ENCODE data around the gene F7. TPM values are rescaled to one million over a fixed set of nuclear protein-coding genes. Genes with fewer than 3 reads are reported as not detected.
"Not testable (repeated sequence)": the region's sequence is repeated elsewhere in the genome, so short reads cannot be mapped to it uniquely, and the experiment has no call there.

Gene F7
- total RNA-seq, 2 experiments from 2014 or later, result not detected

DNA sequence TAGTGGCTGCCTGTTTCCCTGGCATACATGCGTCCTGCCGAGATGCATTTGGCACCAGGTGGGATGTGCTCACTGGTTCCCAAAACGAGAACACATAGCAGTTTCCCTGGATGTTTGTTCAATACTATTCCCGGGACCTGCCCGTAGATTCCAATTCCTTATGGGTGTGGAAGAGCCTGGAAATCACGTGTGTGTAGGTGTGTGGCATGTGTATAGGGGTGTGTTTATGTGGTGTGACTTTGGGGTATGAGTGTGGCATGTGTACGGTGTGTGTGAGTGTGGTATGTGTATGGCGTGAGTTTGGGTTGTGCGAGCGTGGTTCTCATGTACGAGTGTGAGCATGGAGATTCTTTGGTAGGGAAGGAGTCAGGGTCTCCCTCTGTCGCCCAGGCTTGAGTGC is 2.9 kb upstream of the F7 start:
- no peak overlapping the region for H3K27ac Mint-ChIP-seq
- no peaks in the 10 kb centered on the region for H3K4me1 Mint-ChIP-seq (ENCODE audit: low read depth)
- H3K4me3 Mint-ChIP-seq, result no peak overlapping the region
- no peaks in the 10 kb centered on the region for H3K36me3 Mint-ChIP-seq (ENCODE audit: low read depth)
- ChIA-PET POLR2A (no interaction called here), CTCF (no interaction called here)
- ATAC-seq (no peak), DNase-seq (no peak)
- H3K9me3 Mint-ChIP-seq (ENCODE audit: insufficient read depth), result no peaks in the 10 kb centered on the region
- H3K27me3 Mint-ChIP-seq (ENCODE audit: low read depth), result no peaks in the 10 kb centered on the region

DNA sequence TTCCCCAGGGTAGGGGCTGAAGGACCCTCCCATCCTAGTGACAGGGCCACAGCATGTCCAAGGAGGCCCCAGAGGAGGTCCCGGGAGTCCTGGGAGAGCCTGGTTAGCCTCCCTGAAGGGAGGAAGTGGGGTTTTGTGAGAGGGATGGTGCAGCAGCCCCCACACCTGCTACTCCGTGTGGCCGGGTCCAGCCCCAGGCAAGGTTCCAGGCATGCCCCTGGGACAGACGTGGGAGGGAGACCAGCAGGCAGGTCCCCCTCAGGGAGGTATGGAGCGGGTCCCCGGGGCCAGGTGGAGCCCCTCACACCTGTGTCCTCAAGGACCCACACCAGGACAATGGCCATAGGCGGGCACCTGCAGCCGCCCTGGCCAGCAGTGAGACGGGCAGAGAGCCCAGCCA is 1.9 kb upstream of the F7 start:
- DNase-seq (no peak), ATAC-seq (no peak)
- Mint-ChIP-seq H3K4me3 (no peak overlapping the region), H3K27ac (no peak overlapping the region), H3K27me3 (ENCODE audit: low read depth) (no peaks in the 10 kb centered on the region), H3K36me3 (ENCODE audit: low read depth) (no peaks in the 10 kb centered on the region), H3K4me1 (ENCODE audit: low read depth) (no peaks in the 10 kb centered on the region), H3K9me3 (ENCODE audit: insufficient read depth) (no peaks in the 10 kb centered on the region)
- POLR2A ChIA-PET, result no interaction called here
- CTCF ChIA-PET, result no interaction called here

DNA sequence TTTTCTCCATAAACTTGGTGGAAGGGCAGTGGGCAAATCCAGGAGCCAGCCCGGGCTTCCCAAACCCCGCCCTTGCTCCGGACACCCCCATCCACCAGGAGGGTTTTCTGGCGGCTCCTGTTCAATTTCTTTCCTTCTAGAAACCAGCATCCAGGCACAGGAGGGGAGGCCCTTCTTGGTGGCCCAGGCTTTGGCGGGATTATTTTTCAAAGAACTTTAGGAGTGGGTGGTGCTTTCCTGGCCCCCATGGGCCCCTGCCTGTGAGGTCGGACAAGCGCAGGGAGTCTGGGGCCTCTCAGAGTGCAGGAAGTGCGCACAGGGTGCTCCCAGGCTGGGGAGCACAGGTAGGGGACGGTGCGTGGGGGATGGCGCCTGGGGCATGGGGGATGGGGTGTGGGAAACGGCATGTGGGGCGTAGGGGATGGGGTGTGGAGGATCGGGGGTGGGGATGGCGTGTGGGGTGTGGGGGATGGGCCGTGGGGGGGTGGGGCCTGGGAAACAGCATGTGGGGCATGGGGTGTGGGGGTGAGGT is 396 bp downstream of the F7 start:
- H3K4me3 Mint-ChIP-seq, result no peak overlapping the region
- ChIA-PET POLR2A (no interaction called here), CTCF (no interaction called here)
- peaks cover 1% of the 10 kb centered on the region for H3K36me3 Mint-ChIP-seq (ENCODE audit: low read depth)
- no peak overlapping the region for H3K27ac Mint-ChIP-seq
- DNase-seq (no peak), ATAC-seq (no peak)
- peaks cover 3% of the 10 kb centered on the region for H3K4me1 Mint-ChIP-seq (ENCODE audit: low read depth)
- no peaks in the 10 kb centered on the region for H3K9me3 Mint-ChIP-seq (ENCODE audit: insufficient read depth)
- peaks cover 4% of the 10 kb centered on the region for H3K27me3 Mint-ChIP-seq (ENCODE audit: low read depth)

DNA sequence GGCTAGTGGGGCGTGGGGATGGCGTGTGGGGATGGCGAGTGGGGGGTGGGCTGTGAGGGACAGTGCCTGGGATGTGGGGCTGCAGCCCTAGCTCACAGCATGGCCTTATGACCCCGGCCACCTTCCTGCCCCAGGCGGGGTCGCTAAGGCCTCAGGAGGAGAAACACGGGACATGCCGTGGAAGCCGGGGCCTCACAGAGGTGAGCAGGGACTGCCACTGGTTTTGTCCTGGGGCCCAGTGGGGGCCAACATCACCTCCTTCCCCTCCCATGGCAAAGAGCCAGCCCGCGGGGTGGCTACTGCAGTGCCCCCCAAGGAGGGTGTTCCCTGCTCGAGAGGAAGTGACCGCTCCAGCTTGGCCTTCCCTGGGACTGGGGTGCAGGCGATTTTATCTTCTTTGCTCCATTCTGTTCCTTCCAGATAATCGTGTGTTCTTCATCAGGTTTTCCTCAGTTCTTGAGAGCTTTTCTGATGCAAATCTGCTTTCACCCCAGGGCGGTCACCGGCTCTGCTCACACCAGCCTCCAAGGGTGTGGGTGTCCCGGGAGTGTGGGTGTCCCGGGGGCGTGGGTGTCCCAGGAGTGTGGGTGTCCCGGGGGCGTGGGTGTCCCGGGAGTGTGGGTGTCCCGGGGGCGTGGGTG is 1.2 kb downstream of the F7 start:
- ChIA-PET POLR2A (no interaction called here), CTCF (no interaction called here)
- Mint-ChIP-seq H3K9me3 (ENCODE audit: insufficient read depth) (no peaks in the 10 kb centered on the region), H3K36me3 (ENCODE audit: low read depth) (peaks cover 1% of the 10 kb centered on the region), H3K4me1 (ENCODE audit: low read depth) (peaks cover 3% of the 10 kb centered on the region), H3K27ac (no peak overlapping the region), H3K4me3 (no peak overlapping the region), H3K27me3 (ENCODE audit: low read depth) (peaks cover 4% of the 10 kb centered on the region)
- ATAC-seq, result no peak
- DNase-seq, result no peak

DNA sequence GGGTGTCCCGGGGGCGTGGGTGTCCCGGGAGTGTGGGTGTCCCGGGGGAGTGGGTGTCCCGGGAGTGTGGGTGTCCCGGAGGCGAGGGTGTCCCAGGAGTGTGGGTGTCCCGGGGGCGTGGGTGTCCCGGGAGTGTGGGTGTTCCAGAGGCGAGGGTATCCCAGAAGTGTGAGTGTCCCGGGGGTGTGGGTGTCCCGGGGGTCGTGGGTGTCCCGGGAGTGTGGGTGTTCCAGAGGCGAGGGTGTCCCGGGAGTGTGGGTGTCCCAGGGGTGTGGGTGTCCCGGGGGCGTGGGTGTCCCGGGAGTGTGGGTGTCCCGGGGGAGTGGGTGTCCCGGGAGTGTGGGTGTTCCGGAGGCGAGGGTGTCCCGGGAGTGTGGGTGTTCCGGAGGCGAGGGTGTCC is 2.9 kb downstream of the F7 start:
- DNase-seq; H3K27ac Mint-ChIP-seq; H3K27me3 Mint-ChIP-seq (ENCODE audit: low read depth); H3K4me3 Mint-ChIP-seq; H3K9me3 Mint-ChIP-seq (ENCODE audit: insufficient read depth); POLR2A ChIA-PET; H3K36me3 Mint-ChIP-seq (ENCODE audit: low read depth); CTCF ChIA-PET; H3K4me1 Mint-ChIP-seq (ENCODE audit: low read depth); ATAC-seq: not testable (repeated sequence)

DNA sequence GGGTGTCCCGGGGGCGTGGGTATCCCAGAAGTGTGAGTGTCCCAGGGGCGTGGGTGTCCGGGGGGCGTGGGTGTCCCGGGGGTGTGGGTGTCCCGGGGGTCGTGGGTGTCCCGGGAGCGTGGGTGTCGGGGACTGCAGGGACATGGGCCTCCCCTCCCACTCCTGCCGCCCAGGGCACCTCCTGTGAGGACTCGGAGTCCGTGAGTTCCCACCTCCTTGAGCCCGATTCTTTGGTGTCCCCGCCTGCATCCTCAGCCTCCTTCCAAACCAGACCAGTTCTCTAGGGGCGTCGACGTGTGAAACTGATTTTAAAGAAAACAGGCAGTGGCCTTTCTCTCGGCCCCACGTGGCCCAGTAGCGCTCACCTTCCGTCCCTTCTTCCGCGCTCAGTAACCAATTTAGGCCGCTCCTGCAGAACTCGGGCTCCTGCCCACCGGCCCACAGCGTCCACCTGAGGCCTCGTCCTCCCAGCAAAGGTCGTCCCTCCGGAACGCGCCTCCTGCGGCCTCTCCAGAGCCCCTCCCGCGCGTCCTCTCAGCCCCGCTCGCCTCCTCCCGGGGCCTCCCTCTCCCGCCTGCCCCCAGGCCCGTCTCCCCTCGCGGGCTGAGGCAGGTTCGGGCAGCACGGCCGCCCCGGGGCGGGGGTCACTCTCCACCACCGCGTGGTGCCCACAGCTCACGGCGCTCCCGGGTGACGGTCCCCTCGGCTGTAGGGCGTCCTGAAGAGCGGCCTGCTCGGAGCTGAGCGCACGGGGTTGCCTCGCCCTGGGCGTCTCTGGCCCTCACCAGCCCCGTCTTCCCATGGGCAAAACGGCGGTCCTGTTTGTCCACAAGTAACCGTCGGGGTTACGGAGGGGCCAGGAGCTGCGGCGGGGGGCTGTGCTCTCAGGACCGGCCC is 3.8 kb downstream of the F7 start:
- Mint-ChIP-seq H3K9me3 (ENCODE audit: insufficient read depth) (no peaks in the 10 kb centered on the region), H3K36me3 (ENCODE audit: low read depth) (peaks cover 1% of the 10 kb centered on the region), H3K27ac (no peak overlapping the region), H3K4me3 (peak overlapping the region; percentile 15), H3K4me1 (ENCODE audit: low read depth) (peaks cover 3% of the 10 kb centered on the region), H3K27me3 (ENCODE audit: low read depth) (peaks cover 4% of the 10 kb centered on the region)
- ATAC-seq (no peak), DNase-seq (no peak)
- ChIA-PET CTCF (no interaction called here), POLR2A (no interaction called here)

DNA sequence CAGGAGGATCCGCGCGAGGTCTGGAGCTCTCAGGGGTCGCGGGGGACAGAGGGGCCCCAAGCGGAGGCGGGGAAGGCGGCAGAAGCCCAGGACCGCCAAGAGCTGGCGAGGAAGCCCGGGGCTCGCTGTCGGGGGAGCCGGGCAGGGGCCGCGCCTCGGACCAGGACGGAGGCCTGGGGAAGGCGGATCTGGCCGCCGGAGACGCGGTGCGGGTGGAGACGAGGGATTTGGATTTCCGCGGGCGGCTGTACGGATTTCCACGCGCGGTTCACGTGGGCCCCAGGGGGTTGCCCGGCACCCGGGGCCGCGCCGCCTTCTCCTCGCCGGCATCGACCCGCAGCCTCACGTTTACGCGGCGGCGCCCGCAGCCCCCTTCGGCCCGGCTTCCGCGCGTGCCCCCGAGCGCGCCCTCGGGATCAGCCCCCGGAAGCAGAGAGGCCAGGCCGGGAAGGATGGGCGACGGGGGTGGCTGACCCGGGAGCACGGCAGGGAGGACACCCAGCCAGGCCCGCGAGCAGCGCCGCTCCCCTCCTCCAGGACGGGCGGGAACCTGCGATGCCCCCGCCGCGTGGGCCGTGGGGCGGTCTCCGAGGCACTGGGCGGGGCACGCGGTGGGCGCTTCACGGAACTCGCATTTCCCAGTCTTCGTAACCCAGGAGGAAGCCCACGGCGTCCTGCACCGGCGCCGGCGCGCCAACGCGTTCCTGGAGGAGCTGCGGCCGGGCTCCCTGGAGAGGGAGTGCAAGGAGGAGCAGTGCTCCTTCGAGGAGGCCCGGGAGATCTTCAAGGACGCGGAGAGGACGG is 4.7 kb downstream of the F7 start:
- Mint-ChIP-seq H3K9me3 (ENCODE audit: insufficient read depth) (no peaks in the 10 kb centered on the region), H3K27me3 (ENCODE audit: low read depth) (peaks cover 4% of the 10 kb centered on the region), H3K27ac (no peak overlapping the region), H3K36me3 (ENCODE audit: low read depth) (peaks cover 1% of the 10 kb centered on the region), H3K4me1 (ENCODE audit: low read depth) (peaks cover 3% of the 10 kb centered on the region), H3K4me3 (no peak overlapping the region)
- ChIA-PET CTCF (no interaction called here), POLR2A (no interaction called here)
- DNase-seq, result no peak
- peak; percentile 34 for ATAC-seq

DNA sequence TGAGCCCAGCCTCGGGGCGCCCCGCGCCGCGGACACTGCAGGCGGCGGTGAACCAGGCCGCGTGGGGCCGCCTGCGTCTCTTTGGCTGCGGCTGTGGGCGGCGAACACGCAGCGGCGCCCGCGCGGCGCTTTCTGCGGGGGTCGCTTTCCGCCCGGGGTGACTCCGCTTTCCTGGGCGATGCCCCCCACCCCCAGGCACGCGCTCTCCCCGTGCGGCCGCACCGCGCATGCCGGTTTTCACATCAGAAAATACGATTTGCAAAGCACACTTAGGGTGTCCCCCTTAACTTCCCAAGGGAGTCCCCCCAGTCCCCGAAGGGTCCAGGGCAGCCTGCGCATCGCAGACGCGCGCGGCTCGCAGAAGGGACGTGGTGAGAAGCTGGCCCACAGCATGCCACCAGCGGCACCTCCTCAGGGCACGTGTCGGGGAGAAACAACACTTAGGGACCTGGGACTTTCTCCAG is 5.3 kb downstream of the F7 start:
- Mint-ChIP-seq H3K36me3 (ENCODE audit: low read depth) (peaks cover 1% of the 10 kb centered on the region), H3K4me1 (ENCODE audit: low read depth) (peaks cover 3% of the 10 kb centered on the region), H3K27ac (no peak overlapping the region), H3K9me3 (ENCODE audit: insufficient read depth) (no peaks in the 10 kb centered on the region), H3K27me3 (ENCODE audit: low read depth) (peaks cover 4% of the 10 kb centered on the region), H3K4me3 (no peak overlapping the region)
- ATAC-seq (no peak), DNase-seq (no peak)
- ChIA-PET CTCF (no interaction called here), POLR2A (no interaction called here)

DNA sequence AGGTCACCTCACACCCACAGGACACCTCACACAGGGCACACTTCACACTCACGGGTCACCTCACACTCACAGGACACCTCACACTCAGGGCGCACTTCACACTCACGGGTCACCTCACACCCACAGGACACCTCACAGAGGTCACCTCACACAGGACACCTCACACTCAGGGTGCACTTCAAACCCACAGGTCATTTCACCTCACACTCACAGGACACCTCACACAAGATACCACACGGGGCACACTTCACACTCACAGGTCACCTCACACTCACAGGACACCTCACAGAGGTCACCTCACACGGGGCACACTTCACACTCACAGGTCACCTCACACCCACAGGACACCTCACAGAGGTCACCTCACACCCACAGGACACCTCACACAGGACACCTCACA is 6.2 kb downstream of the F7 start:
- H3K36me3 Mint-ChIP-seq (ENCODE audit: low read depth); H3K27me3 Mint-ChIP-seq (ENCODE audit: low read depth); H3K4me1 Mint-ChIP-seq (ENCODE audit: low read depth); CTCF ChIA-PET; H3K9me3 Mint-ChIP-seq (ENCODE audit: insufficient read depth); H3K4me3 Mint-ChIP-seq; DNase-seq; POLR2A ChIA-PET; ATAC-seq; H3K27ac Mint-ChIP-seq: not testable (repeated sequence)

DNA sequence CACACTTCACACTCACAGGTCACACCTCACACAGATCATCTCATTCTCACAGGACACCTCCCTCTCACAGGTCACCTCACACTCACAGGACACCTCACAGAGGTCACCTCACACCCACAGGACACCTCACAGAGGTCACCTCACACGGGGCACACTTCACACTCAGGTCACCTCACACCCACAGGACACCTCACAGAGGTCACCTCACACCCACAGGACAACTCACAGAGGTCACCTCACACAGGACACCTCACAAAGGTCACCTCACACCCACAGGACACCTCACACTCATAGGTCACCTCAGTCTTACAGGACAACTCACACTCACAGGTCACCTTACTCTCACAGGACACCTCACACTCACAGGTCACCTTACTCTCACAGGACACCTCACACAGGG is 6.9 kb downstream of the F7 start:
- DNase-seq; H3K4me3 Mint-ChIP-seq; POLR2A ChIA-PET; CTCF ChIA-PET; H3K36me3 Mint-ChIP-seq (ENCODE audit: low read depth); H3K4me1 Mint-ChIP-seq (ENCODE audit: low read depth); H3K27me3 Mint-ChIP-seq (ENCODE audit: low read depth); ATAC-seq; H3K27ac Mint-ChIP-seq; H3K9me3 Mint-ChIP-seq (ENCODE audit: insufficient read depth): not testable (repeated sequence)

DNA sequence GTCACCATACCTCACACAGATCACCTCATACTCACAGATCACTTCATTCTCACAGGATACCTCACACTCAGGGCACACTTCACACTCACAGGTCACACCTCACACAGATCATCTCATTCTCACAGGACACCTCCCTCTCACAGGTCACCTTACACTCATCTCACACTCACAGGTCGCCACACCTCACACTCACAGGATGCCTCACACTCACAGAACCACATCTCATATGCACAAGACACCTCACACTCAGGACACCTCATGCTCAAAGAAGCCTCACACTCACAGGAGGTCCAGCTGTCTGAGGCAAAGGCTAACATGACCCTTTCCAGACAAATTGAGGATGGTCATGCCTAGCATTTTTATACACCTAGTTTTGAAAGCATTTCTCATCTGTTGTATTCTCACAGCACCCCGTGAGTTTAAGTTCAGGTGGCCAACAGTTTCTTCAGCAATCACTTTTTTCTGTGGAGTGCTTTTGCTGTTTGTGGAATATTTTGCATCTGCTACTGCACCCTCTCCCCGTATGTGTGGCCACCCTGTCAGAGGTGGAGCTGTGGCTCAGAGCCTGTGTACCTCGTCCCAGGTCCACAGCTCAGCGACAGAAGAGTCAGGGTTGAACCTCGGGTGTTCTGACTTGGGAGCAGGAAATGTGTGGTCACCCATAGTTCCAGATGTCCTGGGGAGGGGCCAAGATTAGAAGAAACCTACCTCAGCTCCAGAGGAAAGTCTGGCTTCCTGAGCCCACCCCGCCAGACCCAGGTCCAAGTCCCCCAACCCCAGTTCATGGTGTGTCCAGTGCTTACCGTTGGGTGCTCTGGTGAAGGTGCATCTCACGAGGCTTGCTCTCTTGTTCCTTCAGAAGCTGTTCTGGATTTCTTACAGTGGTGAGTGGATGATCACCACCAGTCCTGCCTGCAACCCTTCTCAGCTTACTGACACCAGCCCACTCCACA is 7.6 kb downstream of the F7 start:
- H3K27me3 Mint-ChIP-seq (ENCODE audit: low read depth), result peaks cover 4% of the 10 kb centered on the region
- H3K27ac Mint-ChIP-seq, result no peak overlapping the region
- DNase-seq, result no peak
- no peak for ATAC-seq
- peaks cover 3% of the 10 kb centered on the region for H3K4me1 Mint-ChIP-seq (ENCODE audit: low read depth)
- peaks cover 1% of the 10 kb centered on the region for H3K36me3 Mint-ChIP-seq (ENCODE audit: low read depth)
- no peaks in the 10 kb centered on the region for H3K9me3 Mint-ChIP-seq (ENCODE audit: insufficient read depth)
- ChIA-PET POLR2A (no interaction called here), CTCF (no interaction called here)
- H3K4me3 Mint-ChIP-seq, result no peak overlapping the region
